K562 (cell line): ENCODE measurements around the gene AGAP1. TPM values are rescaled to one million over a fixed set of nuclear protein-coding genes. Genes with fewer than 3 reads are reported as not detected.

ENCODE experiments used
- MAFK ChIP-seq: IDR thresholded peaks from 2 replicates; pipeline ENCODE4 v1.6.1; 2011; ENCODE audit warnings: low read length, improper control_type of control experiment
- PYGO2 ChIP-seq: fragments of 450-650 bp; IDR thresholded peaks from 2 replicates; pipeline ENCODE4 v1.6.1; 2016; ENCODE audit warnings: mild to moderate bottlenecking, missing genetic modification characterization, moderate library complexity, missing compliant biosample characterization
- RBBP5 ChIP-seq: fragments of 200-600 bp; sonication (generic); IDR thresholded peaks from 2 replicates; pipeline ENCODE4 v1.6.1; 2012; ENCODE audit warnings: borderline replicate concordance, mild to moderate bottlenecking, low read length, control low read depth, inconsistent platforms; ENCODE audit not compliant: insufficient read depth, poor library complexity, severe bottlenecking
- SP2 ChIP-seq: IDR thresholded peaks from 2 replicates; pipeline ENCODE4 v1.6.1; 2011; ENCODE audit warnings: mild to moderate bottlenecking, low read depth, low read length, moderate library complexity; ENCODE audit not compliant: poor library complexity, severe bottlenecking; ENCODE audit errors: extremely low read depth
- THAP12 ChIP-seq: fragments of 250-450 bp; sonication (Bioruptor Pico); IDR thresholded peaks from 2 replicates; pipeline ENCODE4 v1.9.0; 2021; ENCODE audit warnings: mild to moderate bottlenecking, inconsistent platforms
- polyA plus RNA-seq, 8 experiments: library from polyadenylated mRNA; depleted of rRNA in 4 of 8; stranded (reverse) in 5 of 8; unstranded in 3 of 8; fragments of >200 nt; fragmentation: Nextera tagmentation in 2 of 8; fragmentation: Illumina TruSeq in 1 of 8; extraction: Ambion mirVana in 2 of 8; extraction: Trizol in 1 of 8; gene quantifications; 2 replicates each; pipeline versions ENCODE4 v1.2.1 to v1.2.3, GENCODE V29; 2011 to 2014; ENCODE audit warnings: inconsistent platforms in 1 of 8, missing spikeins in 1 of 8
- total RNA-seq, 7 experiments: library from RNA; depleted of rRNA in 6 of 7; stranded (reverse); fragments of >200 nt in 6 of 7; fragmentation: Illumina TruSeq in 2 of 7; extraction: Trizol in 2 of 7; gene quantifications; 2 replicates each; pipeline versions ENCODE4 v1.2.1 to v1.2.3, GENCODE V29; 2011 to 2021; ENCODE audit warnings: low replicate concordance in 1 of 7
- TF ChIP-seq, protein P1 (sequence below), 2 experiments: fragments of 200-800 bp in 1 of 2; sonication (Bioruptor generic) in 1 of 2; sonication (generic) in 1 of 2; formaldehyde crosslinking in 1 of 2; IDR thresholded peaks in 1 of 2; conservative IDR thresholded peaks in 1 of 2; 2 replicates each; pipeline versions ENCODE4 v1.5.0 to v1.6.1; 2016 to 2020; ENCODE audit warnings: missing compliant biosample characterization in 1 of 2, missing genetic modification characterization in 1 of 2, missing genetic modification reagents in 1 of 2

AGAP1 gene
- total and polyA plus RNA-seq, 9 of the 15 experiments (the other 6 are each of a cell fraction or from before 2014, with no cell fraction given): 1.3 to 24.0 (median 10.6) TPM

- TF ChIP-seq, protein P1, sequence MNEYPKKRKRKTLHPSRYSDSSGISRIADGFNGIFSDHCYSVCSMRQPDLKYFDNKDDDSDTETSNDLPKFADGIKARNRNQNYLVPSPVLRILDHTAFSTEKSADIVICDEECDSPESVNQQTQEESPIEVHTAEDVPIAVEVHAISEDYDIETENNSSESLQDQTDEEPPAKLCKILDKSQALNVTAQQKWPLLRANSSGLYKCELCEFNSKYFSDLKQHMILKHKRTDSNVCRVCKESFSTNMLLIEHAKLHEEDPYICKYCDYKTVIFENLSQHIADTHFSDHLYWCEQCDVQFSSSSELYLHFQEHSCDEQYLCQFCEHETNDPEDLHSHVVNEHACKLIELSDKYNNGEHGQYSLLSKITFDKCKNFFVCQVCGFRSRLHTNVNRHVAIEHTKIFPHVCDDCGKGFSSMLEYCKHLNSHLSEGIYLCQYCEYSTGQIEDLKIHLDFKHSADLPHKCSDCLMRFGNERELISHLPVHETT (CRISPR knock-in tag; conservative IDR thresholded peaks at IDR 0.05 in 1 of 2, IDR thresholded peaks at IDR 0.05 in 1 of 2): no peak
- TF ChIP-seq RBBP5 (no peak), MAFK (no peak), THAP12 (CRISPR knock-in tag) (no peak), SP2 (no peak), PYGO2 (no peak)
These were observed 85.3 kb downstream of the AGAP1 start (continued) for GRCh38 chr2:235579128-235579527.
